SK-N-MC (cell line): ENCODE data around the gene CRIM1.

Source experiments
- EZH2 ChIP-seq: fragments of 200-600 bp; sonication (generic); IDR thresholded peaks from one replicate; pipeline ENCODE4 v1.6.1; 2017; ENCODE audit warnings: antibody characterized with exemption
- FOXP2 ChIP-seq: optimal IDR thresholded peaks from 2 replicates; pipeline ENCODE3; 2011; ENCODE audit warnings: mild to moderate bottlenecking, moderate library complexity; ENCODE audit not compliant: insufficient read depth; ENCODE audit errors: extremely low read length, control extremely low read depth
- POLR2AphosphoS5 ChIP-seq: IDR thresholded peaks from 2 replicates; pipeline ENCODE4 v1.6.1; 2012; ENCODE audit warnings: mild to moderate bottlenecking, low read depth, low read length, borderline replicate concordance

DNA sequence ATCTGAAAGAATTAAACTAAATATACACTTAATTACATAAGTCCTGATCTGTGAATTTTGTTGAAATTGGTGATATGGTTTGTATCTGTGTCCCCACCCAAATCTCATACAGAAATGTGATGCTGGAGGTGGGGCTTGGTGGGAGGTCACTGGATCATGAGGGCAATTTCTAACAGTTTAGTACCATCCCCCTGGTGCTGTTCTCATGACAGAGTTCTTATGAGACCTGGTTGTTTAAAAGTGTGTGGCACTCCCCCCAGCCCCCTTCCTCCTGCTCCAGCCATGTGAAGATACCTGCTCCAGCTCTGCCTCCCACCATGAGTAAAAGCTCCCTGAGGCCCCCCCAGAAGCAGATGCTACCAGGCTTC is 223.7 kb downstream of the CRIM1 start:
- no peak for TF ChIP-seq EZH2
- TF ChIP-seq POLR2AphosphoS5: no peak
- TF ChIP-seq FOXP2: no peak
